NCI-H226 (cell line): ENCODE measurements around the gene POLR2C.

ENCODE experiments used
- DNase-seq: peaks from one replicate; pipeline ENCODE4 v3.0.0-alpha.2; 2015

The POLR2C gene

GRCh38 chr16:57504491-57504890, 42.0 kb downstream of the POLR2C start:
- DNase-seq = no peak

GRCh38 chr16:57505169-57505568, 42.7 kb downstream of the POLR2C start:
- no peak for DNase-seq

GRCh38 chr16:57507136-57508034, 44.9 kb downstream of the POLR2C start:
- no peak for DNase-seq

DNA sequence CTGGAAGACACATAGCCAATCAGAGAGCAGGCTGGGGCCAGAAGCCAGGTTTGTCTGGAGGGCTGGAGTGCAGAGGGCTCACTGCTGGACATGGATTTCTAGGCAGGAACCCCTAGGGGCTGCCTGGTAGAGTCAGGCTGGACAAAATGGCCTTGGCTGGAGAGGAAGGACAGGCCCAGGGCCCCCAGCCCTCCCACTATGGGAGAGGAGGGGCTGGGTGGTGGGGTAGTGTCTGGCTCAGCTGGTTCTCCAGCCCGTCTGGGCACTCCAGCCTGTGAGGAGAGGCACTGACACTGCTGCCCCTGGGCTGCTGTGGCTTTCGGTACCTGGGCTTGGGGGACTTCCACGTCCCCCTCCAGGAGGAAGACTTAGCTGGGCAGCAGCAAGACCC, 45.6 kb downstream of the POLR2C start:
- DNase-seq = no peak

DNA sequence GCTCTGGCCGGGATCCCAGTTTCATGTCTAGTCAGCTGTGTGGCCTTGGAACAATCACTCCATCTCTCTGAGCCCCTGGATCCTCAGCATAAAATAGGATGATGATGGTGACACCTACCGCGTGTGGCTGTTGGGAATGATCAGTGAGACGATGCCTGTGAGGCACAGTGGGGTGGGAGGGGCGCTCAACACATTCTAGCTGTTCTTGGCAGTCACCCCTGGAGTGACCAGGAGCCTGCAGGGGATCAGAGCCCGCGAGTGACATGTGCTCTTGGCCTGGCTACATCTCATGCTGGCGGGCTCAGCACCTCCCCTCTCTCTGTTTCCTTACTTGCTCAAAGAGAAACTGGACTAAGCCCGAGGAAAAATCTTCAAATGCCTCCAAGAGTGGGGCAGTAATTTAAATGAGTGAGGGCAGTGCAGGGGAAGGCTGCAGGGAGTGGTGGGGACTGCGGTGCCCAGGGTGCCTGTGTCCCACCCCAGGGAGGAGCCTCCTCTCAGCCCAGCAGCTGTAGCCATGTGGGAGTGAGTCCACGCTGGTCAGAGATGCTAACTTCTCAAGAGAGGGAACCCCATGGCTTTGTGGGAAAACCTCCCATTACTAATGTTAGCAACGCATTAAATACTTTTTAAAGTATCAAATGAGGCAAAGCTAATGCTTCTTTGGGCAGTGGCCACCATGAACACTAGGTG, 46.9 kb downstream of the POLR2C start:
- DNase-seq = no peak

DNA sequence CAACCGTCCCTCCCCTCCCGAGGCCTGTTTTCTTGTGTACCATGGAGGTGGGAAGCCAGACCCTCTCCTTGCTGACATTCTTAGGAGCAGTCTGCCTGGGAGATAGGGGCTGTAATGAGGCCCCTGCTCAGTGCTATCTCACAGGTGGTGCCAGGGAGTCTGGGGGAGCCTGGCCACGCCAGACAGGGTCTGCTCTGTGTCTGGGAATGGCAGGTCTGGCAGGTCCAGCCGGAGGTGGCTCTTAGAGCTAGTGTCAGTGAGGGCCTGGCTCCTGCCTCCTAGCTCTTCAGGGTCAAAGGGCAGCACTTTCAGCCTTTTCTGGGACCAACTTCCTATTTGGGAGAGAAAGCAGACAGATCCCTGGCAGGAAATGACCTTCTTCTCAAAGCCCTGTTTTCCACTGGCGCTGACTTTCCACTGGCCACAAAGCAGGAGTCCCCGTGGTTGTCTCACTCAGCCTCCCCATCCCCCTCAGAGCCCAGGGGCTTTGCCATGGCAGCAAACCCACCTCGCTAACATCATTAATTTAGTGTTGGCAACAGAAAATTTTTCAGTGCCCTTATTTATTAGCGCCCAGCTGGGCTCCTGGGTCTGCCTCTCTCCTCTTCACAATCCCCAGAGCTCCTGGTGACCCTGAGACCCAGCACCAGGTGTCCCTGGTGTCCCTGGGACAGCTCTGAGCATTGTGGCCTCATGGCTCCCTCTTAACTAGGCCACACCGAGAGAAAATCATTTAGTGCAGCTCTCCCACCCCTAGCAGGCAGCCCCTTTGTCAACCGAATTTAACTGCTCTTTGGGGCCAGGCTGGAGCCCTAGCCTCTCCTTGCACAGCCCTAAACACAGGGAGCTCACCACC, 47.8 kb downstream of the POLR2C start:
- no peak for DNase-seq

GRCh38 chr16:57512296-57513001, 50.0 kb downstream of the POLR2C start:
- no peak for DNase-seq

DNA sequence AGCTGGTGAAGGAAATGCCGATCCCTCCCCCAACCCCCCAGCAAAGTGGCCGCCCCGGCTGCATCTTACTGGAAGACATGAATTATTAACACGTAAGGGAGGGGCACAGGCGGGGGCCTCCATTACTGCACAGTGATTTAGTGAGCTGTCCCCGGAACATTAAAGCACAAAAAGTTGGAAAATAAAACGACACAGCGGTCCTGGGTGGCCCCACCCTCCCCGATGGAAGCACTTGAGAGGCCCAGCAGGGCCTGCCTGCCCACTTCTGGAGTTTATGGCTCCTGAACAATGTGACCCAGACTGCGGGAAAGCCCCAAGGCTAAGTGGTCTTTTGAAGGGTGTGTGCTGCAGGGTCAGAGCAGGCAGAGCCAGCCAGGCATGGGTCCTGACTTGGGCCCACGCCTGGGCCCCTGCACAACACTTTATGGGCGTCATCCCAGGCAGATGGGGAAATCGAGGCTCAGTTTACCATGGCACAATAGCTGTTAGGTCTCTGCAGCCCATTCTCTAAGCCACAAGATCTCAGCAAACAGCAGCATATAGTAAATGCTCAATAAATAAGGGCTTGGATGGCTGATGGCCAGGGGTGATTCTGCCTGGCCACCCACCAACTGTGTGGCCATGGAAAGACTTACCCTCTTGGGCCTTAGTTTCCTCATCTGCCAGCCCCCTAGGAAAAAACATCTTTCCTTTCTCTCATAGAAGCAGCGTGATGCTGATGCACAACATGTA, 51.1 kb downstream of the POLR2C start:
- DNase-seq = no peak

GRCh38 chr16:57514371-57514770, 51.9 kb downstream of the POLR2C start:
- DNase-seq = no peak

DNA sequence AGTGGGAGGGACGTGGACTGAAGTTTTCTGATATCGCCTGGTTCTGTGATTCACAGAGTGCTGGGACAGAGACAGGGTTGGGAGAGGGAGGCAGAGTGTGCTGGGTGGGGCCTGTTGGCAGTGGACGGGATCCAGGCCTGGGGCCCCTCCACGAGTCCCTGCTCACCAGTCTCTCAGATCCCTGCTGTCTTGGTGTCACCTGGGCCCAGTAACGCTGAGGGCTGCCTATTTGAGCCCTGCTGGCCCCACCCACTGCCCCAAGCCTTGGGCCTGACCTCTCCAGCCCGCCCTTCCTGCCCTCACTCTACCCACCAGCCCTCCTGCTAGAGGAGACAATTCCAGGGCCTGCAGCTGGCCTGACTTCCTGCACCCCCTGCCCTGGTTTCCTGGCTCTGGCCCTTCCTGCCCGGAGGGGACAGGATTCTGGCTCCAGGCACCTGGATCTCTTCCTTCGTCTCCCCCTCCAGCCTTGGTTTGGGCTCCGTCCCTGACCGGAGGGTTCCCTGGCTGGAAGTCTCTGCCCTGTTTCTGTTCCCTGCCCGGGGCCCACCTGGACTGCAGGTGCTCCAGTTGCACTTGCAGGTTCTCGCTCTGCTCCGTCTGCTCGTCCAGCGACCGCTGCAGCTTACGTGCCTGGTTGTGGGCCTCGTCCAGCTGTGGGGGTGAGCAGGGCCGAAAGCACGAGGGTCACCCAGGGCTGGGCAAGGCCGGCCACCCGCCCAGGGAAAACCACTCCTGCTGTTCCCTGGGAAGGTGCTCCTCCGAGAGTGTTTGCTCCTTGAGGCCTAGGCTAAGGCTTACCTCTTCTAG, 52.5 kb downstream of the POLR2C start:
- no peak for DNase-seq

GRCh38 chr16:57516176-57516725, 53.8 kb downstream of the POLR2C start:
- DNase-seq = no peak

- DNase-seq = no peak
Measured at GRCh38 chr16:57516773-57517172, 54.3 kb downstream of the POLR2C start.

DNA sequence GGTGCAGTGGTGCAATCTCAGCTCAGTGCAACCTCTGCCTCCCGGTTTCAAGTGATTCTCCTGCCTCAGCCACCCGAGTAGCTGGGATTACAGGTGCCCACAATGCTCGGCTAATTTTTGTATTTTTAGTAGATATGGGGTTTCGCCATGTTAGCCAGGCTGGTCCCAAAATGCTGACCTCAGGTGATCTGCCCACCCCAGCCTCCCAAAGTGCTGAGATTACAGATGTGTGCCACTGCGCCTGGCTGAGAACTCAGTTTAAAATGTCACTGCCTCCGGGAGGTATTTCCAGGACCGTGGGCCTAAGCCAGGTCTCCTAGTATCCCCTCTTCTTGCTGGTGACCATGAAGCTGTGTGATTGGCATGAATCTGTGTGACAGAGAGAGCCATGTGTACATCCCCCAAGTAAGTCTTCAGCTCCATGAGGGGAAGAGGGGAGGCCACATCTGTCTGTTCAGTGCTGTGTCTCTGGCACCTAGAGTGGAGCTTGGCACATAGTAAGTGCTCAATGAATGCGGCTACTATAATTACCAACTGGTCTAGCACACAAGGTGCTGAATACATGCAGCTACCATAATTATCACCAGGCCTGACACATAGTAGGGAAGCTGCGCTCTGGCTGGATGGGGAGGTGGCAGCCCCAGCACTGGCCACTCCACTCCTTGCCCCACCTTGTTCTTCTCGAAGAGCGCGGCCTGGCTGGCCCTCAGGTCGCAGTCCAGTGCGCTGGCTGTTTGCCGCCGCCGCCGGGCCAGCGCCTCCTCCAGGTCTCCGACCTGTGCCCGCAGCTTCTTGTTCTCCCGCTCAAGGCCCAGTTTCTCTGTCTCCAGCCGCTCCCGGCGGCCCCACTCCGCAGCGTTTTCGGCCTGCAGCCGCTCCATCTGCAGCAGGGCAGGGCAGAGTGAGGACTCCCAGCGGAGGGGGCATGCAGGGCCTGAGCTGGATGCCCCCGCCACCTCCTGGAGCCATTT, 55.2 kb downstream of the POLR2C start:
- DNase-seq = no peak

DNA sequence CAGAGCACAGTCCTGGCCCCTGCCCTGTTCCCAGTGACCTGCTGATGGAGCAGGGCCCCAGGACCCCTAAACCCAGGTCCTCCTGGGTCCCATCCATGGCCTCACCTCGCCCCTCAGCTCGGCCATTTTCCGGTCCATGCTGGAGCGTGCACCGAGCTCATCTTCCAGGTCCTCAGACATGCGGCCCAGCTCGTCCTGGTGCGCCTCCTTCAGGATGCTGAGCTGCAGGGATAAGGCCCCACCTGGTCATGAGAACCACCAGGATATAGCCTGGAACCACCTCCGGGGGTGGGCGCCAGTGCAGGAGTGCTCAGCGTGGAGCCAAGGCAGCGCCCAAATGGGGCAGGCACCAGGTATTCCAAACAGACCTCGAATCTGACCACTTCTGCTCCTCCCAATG, 56.0 kb downstream of the POLR2C start:
- DNase-seq = no peak

DNA sequence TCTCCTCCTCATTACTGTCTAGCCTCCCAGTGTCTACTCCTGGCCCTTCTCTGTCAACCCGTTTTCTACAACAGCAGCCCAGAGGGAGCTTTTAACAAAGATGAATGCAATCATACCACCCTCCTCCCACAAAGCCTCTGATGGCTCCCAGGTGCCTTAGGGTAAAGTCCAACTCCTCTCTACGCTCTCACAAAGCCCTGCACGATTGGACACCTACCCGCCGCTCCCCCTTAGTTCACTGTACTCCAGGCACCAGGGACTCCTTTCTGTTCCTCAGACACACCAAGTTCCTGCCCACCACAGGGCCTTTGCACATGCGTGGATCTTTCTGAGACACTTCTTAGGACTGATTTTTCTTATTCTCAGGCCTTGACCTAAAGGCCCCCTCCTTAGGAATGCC, 56.4 kb downstream of the POLR2C start:
- no peak for DNase-seq

GRCh38 chr16:57519796-57520360, 57.4 kb downstream of the POLR2C start:
- DNase-seq = peak; percentile 32
